Bronchial epithelial cell (primary cell): ENCODE data around the gene TSKU. TPM values are rescaled to one million over a fixed set of nuclear protein-coding genes. Genes with fewer than 3 reads are reported as not detected.

Experiments
- DNase-seq: peaks from one replicate; pipeline ENCODE4 v3.0.0-alpha.2; 2010; ENCODE audit warnings: low read depth
- FAIRE-seq: peaks from 2 replicates; lab custom pipeline; 2011; peaks lifted over from hg19 to GRCh38; lab: Jason Lieb, UNC
- H3K27me3 ChIP-seq: 2 replicates; pipeline ENCODE4 v1.5.1; 2011; ENCODE audit warnings: low read length; ENCODE audit not compliant: control insufficient read depth, insufficient read depth
- H3K36me3 ChIP-seq: 2 replicates; pipeline ENCODE4 v1.5.1; 2011; ENCODE audit warnings: low read length; ENCODE audit not compliant: control insufficient read depth, insufficient read depth
- H3K4me3 ChIP-seq: 2 replicates; pipeline ENCODE4 v1.5.1; 2011; ENCODE audit warnings: mild to moderate bottlenecking, low read depth, low read length, control low read depth
- CTCF ChIP-seq: IDR thresholded peaks from 2 replicates; pipeline ENCODE4 v1.5.1; 2011; ENCODE audit warnings: mild to moderate bottlenecking, moderate library complexity, low read length, control low read depth, inconsistent platforms; ENCODE audit not compliant: insufficient read depth, severe bottlenecking
- total RNA-seq: library from RNA; depleted of rRNA; stranded (reverse); fragments of >200 nt; gene quantifications from 2 replicates; pipeline ENCODE4 v1.2.1, GENCODE V29; 2014

TSKU gene
- total RNA-seq, 1 donor from 2014 or later = 8.2 TPM

GRCh38 chr11:76747915-76748860 lies 35.0 kb upstream of the TSKU start:
- no peak for FAIRE-seq
- Histone ChIP-seq H3K36me3 (no peaks in the 10 kb centered on the region), H3K27me3 (no peaks in the 10 kb centered on the region), H3K4me3 (no peak overlapping the region)
- no peak for DNase-seq
- TF ChIP-seq CTCF = no peak

- no peak for TF ChIP-seq CTCF
- FAIRE-seq (no peak), DNase-seq (no peak)
- no peaks in the 10 kb centered on the region for H3K36me3 ChIP-seq
- H3K4me3 ChIP-seq = no peak overlapping the region
- H3K27me3 ChIP-seq = no peaks in the 10 kb centered on the region
Observed at GRCh38 chr11:76748948-76749347, 34.2 kb upstream of the TSKU start.

DNA sequence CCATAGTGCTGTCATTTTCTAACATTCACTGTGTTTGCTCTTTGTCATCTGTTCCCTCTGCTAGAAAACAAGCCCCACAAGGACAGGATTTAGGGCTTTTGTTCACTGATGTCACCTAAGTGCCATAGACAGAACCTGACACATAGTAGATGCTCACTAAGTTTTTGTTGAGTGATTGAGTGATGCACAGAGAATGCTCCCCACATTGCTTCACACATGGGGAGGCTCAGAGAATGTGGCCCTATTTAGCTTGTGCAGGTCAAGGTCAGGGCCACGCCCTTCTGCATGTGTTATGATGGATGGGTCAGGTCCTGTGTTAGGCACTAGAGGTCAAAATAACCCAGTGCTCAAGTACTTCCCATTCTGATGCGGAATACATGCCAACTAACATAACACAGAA lies 33.1 kb upstream of the TSKU start:
- H3K27me3 ChIP-seq = no peaks in the 10 kb centered on the region
- H3K36me3 ChIP-seq = no peaks in the 10 kb centered on the region
- DNase-seq = no peak
- FAIRE-seq = no peak
- TF ChIP-seq CTCF = no peak
- no peak overlapping the region for H3K4me3 ChIP-seq

DNA sequence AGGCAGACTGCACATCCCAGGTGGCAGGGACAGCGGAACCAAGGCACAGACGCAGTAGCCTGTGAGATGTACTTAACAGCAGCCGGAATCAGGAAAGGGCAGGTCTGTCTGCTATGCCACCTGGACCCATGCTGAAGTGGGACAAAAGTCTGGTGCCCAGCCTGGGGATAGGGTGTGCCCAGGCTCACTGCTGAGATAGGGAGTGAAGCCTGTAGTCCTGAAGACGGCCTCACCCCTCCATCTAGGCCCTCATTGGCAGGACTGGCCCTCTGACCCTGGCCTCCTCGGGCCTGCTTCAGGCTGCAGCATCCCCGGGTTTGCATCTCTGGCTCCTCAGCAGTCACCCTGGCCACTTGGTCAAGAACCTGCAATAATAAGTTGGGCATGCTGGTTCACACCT lies 32.4 kb upstream of the TSKU start:
- DNase-seq (no peak), FAIRE-seq (no peak)
- H3K27me3 ChIP-seq = no peaks in the 10 kb centered on the region
- no peaks in the 10 kb centered on the region for H3K36me3 ChIP-seq
- no peak for TF ChIP-seq CTCF
- H3K4me3 ChIP-seq = no peak overlapping the region

- peak; percentile 54 for DNase-seq
- Histone ChIP-seq H3K4me3 (no peak overlapping the region), H3K36me3 (no peaks in the 10 kb centered on the region), H3K27me3 (no peaks in the 10 kb centered on the region)
- TF ChIP-seq CTCF = no peak
- FAIRE-seq = no peak
Observed at GRCh38 chr11:76752321-76753143, 30.6 kb upstream of the TSKU start.
